ENCODE measurements around the gene DLK2.
"Not testable (repeated sequence)": the region's sequence is repeated elsewhere in the genome, so short reads cannot be mapped to it uniquely, and the experiment has no call there.

The DLK2 gene

DNA sequence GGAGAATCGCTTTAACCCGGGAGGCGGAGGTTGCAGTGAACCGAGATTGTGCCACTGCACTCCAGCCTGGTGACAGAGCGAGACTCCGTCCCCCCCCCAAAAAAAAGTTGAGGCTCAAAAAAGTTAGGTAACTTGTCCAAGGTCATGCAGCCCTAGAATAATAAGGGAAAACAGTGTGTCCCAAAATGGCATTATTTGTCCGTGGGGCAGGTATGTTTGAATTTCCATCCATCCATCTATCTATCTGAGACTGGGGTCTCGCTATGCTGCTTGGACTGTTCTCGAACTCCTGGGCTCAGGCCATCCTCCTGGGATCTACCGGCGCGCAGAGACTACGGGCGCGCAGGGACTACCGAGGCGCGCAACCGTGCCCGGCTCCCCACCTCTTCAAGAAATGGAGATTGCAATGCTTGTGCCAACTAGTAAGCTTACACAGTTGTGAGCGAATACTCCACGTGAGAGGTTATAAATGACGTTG, 28.4 kb downstream of the DLK2 start:
- no peak for DNase-seq (ENCODE audit: low read depth)

GRCh38 chr6:43425083-43425482, 30.3 kb downstream of the DLK2 start:
- DNase-seq (ENCODE audit: low read depth) = not testable (repeated sequence)

DNA sequence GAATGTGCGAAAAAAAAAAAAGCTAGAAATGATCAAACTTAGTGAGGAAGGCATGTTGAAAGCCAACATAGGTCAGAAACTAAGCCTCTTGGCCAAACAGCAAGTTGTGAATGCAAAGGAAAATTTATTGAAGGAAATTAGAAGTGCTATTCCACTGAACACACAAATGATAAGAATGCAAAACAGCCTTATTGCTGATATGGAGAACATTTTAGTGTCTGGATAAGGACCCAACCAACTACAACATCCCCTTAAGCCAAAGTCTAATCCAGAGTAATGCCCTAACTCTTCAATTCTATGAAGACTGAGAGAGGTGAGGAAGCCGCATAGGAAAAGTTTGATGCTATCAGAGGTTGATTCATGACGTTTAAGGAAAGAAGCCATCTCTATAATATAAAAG, 33.5 kb downstream of the DLK2 start:
- DNase-seq (ENCODE audit: low read depth) = no peak

- no peak for DNase-seq (ENCODE audit: low read depth)
Observed at GRCh38 chr6:43420012-43420709, 35.2 kb downstream of the DLK2 start.

- no peak for DNase-seq (ENCODE audit: low read depth)
Observed at GRCh38 chr6:43416935-43417334, 38.4 kb downstream of the DLK2 start.

GRCh38 chr6:43415275-43415674, 40.1 kb downstream of the DLK2 start:
- DNase-seq (ENCODE audit: low read depth) = not testable (repeated sequence)

DNA sequence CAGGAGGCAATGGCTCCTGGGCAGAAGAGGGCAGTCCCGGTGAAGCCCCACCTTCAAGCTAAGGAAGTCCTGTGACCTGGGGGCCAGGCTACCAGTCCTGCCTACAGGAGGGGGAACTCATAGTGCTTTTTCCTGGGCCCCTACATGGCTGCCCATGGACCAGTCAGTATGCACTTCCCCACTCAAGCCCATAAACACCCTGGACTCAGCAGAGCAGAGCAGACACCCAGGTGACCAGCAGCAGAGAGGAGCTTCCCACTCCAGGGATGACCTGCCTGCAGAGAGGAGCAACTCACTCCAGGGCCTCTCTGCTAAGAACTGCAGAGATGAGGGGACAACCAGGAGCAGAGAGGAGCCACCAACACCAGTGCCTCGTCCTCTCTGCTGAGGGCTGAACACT, 42.3 kb downstream of the DLK2 start:
- DNase-seq (ENCODE audit: low read depth) = no peak

GRCh38 chr6:43412541-43412940, 42.8 kb downstream of the DLK2 start:
- no peak for DNase-seq (ENCODE audit: low read depth)

- DNase-seq (ENCODE audit: low read depth) = not testable (repeated sequence)
Observed at GRCh38 chr6:43410776-43411175, 44.6 kb downstream of the DLK2 start.

- DNase-seq (ENCODE audit: low read depth) = no peak
Observed at GRCh38 chr6:43408259-43408658, 47.1 kb downstream of the DLK2 start.

- no peak for DNase-seq (ENCODE audit: low read depth)
Observed at GRCh38 chr6:43407296-43407695, 48.1 kb downstream of the DLK2 start.

GRCh38 chr6:43405354-43405753, 50.0 kb downstream of the DLK2 start:
- no peak for DNase-seq (ENCODE audit: low read depth)

DNA sequence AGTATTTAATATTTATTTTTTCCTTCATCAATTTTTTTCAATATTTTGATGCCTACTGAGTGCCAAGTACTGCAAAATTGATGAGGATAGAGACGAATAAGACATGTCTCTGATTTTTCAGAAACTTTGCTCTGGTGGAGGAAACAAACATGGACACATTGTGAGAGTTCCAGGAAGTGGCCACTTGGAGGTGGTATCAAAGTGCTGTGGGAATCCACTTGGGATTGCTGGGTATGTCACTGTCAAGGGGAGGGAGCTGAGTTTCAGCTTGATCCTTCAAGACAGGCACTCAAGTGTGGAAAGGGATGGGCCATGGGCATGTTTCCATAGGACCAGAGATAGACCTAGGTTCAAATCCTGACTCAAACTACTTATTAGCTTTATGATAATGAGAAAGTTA, 52.5 kb downstream of the DLK2 start:
- DNase-seq (ENCODE audit: low read depth) = no peak

GRCh38 chr6:43401730-43402129, 53.6 kb downstream of the DLK2 start:
- DNase-seq (ENCODE audit: low read depth) = no peak

Measured in activated T-cell treated with anti-CD3 and anti-CD28 coated beads for 1 hour (primary cell).